Stomach (tissue), 9 donors: ENCODE data around the gene MAPRE2. TPM values are rescaled to one million over a fixed set of nuclear protein-coding genes. Genes with fewer than 3 reads are reported as not detected.

Experiments
- DNase-seq, 2 donors: peaks; one replicate each; pipeline versions ENCODE4 v3.0.0 to v3.0.0-alpha.2; 2013 to 2019
- H3K27ac ChIP-seq, 5 donors: fragments of 200-600 bp in 4 of 5; sonication (generic) in 4 of 5; one replicate each; pipeline ENCODE4 v1.5.1; 2013 to 2019; ENCODE audit warnings: mild to moderate bottlenecking in 1 of 5, moderate library complexity in 1 of 5
- H3K27me3 ChIP-seq, 3 donors: fragments of 200-600 bp; sonication (generic); one replicate each; pipeline ENCODE4 v1.5.1; 2017 to 2019; ENCODE audit warnings: mixed run types in 1 of 3
- H3K36me3 ChIP-seq, 4 donors: fragments of 200-600 bp; sonication (generic); 1 replicate in 3 of 4; 2 replicates in 1 of 4; pipeline ENCODE4 v1.5.1; 2016 to 2019
- H3K4me1 ChIP-seq, 4 donors: fragments of 200-600 bp; sonication (generic); one replicate each; pipeline ENCODE4 v1.5.1; 2016 to 2019
- H3K4me3 ChIP-seq, 4 donors: fragments of 200-600 bp; sonication (generic) in 3 of 4; one replicate each; pipeline ENCODE4 v1.5.1; 2016 to 2019; ENCODE audit warnings: mild to moderate bottlenecking in 1 of 4
- H3K9me3 ChIP-seq, 4 donors: fragments of 200-600 bp; sonication (generic); one replicate each; pipeline ENCODE4 v1.5.1; 2016 to 2019
- CTCF ChIP-seq, 7 experiments: fragments of 450-650 bp in 4 of 7; fragments of 200-600 bp in 3 of 7; sonication (generic) in 3 of 7; IDR thresholded peaks; one replicate each; pipeline ENCODE4 v1.5.1; 2016 to 2019; ENCODE audit warnings: antibody characterized with exemption in 7 of 7, control low read depth in 2 of 7, mild to moderate bottlenecking in 1 of 7
- EP300 ChIP-seq: sonication (generic); formaldehyde crosslinking; IDR thresholded peaks from one replicate; pipeline ENCODE4 v1.6.1; 2017; ENCODE audit warnings: antibody characterized with exemption
- POLR2A ChIP-seq, 4 donors: fragments of 450-650 bp; IDR thresholded peaks; one replicate each; pipeline ENCODE4 v1.6.1; 2016; ENCODE audit warnings: antibody characterized with exemption in 4 of 4, control low read depth in 2 of 4, mild to moderate bottlenecking in 1 of 4, moderate library complexity in 1 of 4
- POLR2AphosphoS5 ChIP-seq, 3 donors: sonication (generic); formaldehyde crosslinking; IDR thresholded peaks; one replicate each; pipeline ENCODE4 v1.6.1; 2016; ENCODE audit warnings: antibody characterized with exemption in 3 of 3
- WGBS, 5 donors: extraction: QIAGEN DNeasy Blood & Tissue Kit in 3 of 5; methylation state at CpG; one replicate each; pipeline versions ENCODE4 v1.1.5 to v1.1.7; 2013 to 2018; 5-methylcytosine and 5-hydroxymethylcytosine counted together
- intact Hi-C: fragments of 100-400 bp; cut with DNase I; formaldehyde crosslinking; loops from one replicate; pipeline ENCODE4 v1.15.1; 2023; ENCODE audit warnings: low total_unique reads
- polyA plus RNA-seq, 3 donors: library from polyadenylated mRNA; stranded (reverse); fragments of 200-250 nt; gene quantifications; one replicate each; pipeline ENCODE4 v1.2.3, GENCODE V29; 2013
- total RNA-seq, 5 donors: library from RNA; depleted of rRNA; stranded (reverse); fragments of >200 nt; gene quantifications; one replicate each; pipeline versions ENCODE4 v1.1.0 to v1.2.3, GENCODE V29; 2014 to 2016
- donor health status: healthy with polysubstance abuse.
- donor health status: Bipolar disorder and iron deficiency.
- donor health status: healthy.

MAPRE2 gene
- total and polyA plus RNA-seq, 8 donors: 7.4 to 258 (median 24.2) TPM

GRCh38 chr18:35179906-35180305 is 138.7 kb downstream of the MAPRE2 start:
- Histone ChIP-seq H3K27ac (no peak overlapping the region), H3K9me3 (no peaks in the 10 kb centered on the region), H3K4me3 (no peak overlapping the region), H3K4me1 (no peaks in the 10 kb centered on the region), H3K27me3 (no peaks in the 10 kb centered on the region), H3K36me3 (no peaks in the 10 kb centered on the region)
- 58 to 81% (median 71%) methylated on average over 4 of the region's 4 CpGs for WGBS, 5 donors
- intact Hi-C loops: no loop called here
- TF ChIP-seq POLR2AphosphoS5 (IDR thresholded peaks at IDR 0.05) (no peak), EP300 (no peak), CTCF (IDR thresholded peaks at IDR 0.05) (no peak), POLR2A (IDR thresholded peaks at IDR 0.05) (no peak)
- DNase-seq: no peak

DNA sequence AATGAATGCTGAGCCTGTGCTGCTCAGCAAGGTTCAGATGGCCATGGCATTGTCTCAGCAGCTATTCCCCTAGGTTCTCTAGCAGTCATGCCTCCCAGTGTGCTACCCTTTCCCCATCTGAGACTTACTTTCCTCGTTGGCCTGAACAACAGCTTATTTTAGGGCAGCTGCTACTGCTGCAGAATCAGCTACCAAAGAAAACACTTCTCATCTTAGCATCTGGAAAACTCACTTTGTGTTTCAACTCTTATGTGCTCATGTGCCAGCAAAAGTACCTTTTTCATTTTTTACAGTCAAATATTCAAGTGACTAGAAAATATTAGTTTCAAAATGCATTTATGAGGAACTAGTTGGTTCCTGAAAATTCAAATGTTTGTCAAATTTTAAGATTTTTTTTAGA is 139.2 kb downstream of the MAPRE2 start:
- H3K27ac ChIP-seq: no peak overlapping the region
- WGBS, 5 donors: 55 to 73% (median 62%) methylated on average over 1 of the region's 1 CpG
- no peaks in the 10 kb centered on the region for H3K4me1 ChIP-seq
- TF ChIP-seq EP300: no peak
- TF ChIP-seq POLR2AphosphoS5 (IDR thresholded peaks at IDR 0.05): no peak
- TF ChIP-seq CTCF (IDR thresholded peaks at IDR 0.05): no peak
- no peak for TF ChIP-seq POLR2A (IDR thresholded peaks at IDR 0.05)
- no peak for DNase-seq
- H3K36me3 ChIP-seq: no peaks in the 10 kb centered on the region
- H3K27me3 ChIP-seq: no peaks in the 10 kb centered on the region
- H3K9me3 ChIP-seq: no peaks in the 10 kb centered on the region
- no peak overlapping the region for H3K4me3 ChIP-seq
- intact Hi-C loops: no loop called here

- TF ChIP-seq POLR2A (IDR thresholded peaks at IDR 0.05) (no peak), EP300 (no peak), CTCF (IDR thresholded peaks at IDR 0.05) (no peak), POLR2AphosphoS5 (IDR thresholded peaks at IDR 0.05) (no peak)
- Histone ChIP-seq H3K36me3 (no peaks in the 10 kb centered on the region), H3K27me3 (no peaks in the 10 kb centered on the region), H3K4me1 (no peaks in the 10 kb centered on the region), H3K27ac (no peak overlapping the region), H3K9me3 (no peaks in the 10 kb centered on the region), H3K4me3 (no peak overlapping the region)
- 89 to 95% (median 91%) methylated on average over 6 of the region's 6 CpGs for WGBS, 5 donors
- intact Hi-C loops: no loop called here
- DNase-seq: no peak
These were observed 140.9 kb downstream of the MAPRE2 start for GRCh38 chr18:35182151-35182550.

GRCh38 chr18:35183886-35184285 is 142.7 kb downstream of the MAPRE2 start:
- no peaks in the 10 kb centered on the region for H3K27me3 ChIP-seq
- WGBS, 5 donors: 70 to 84% (median 81%) methylated on average over 5 of the region's 5 CpGs
- no peaks in the 10 kb centered on the region for H3K4me1 ChIP-seq
- intact Hi-C loops: no loop called here
- H3K36me3 ChIP-seq: no peaks in the 10 kb centered on the region
- TF ChIP-seq EP300 (no peak), CTCF (IDR thresholded peaks at IDR 0.05) (no peak), POLR2AphosphoS5 (IDR thresholded peaks at IDR 0.05) (no peak), POLR2A (IDR thresholded peaks at IDR 0.05) (no peak)
- H3K4me3 ChIP-seq: no peak overlapping the region
- no peak overlapping the region for H3K27ac ChIP-seq
- no peaks in the 10 kb centered on the region for H3K9me3 ChIP-seq
- no peak for DNase-seq
